Measurements from ENCODE around the gene SORCS2. TPM values are rescaled to one million over a fixed set of nuclear protein-coding genes. Genes with fewer than 3 reads are reported as not detected.

The SORCS2 gene
- polyA plus RNA-seq, 1 of the 3 experiments (the other 2 are of a cell fraction), result 1.6 TPM

DNA sequence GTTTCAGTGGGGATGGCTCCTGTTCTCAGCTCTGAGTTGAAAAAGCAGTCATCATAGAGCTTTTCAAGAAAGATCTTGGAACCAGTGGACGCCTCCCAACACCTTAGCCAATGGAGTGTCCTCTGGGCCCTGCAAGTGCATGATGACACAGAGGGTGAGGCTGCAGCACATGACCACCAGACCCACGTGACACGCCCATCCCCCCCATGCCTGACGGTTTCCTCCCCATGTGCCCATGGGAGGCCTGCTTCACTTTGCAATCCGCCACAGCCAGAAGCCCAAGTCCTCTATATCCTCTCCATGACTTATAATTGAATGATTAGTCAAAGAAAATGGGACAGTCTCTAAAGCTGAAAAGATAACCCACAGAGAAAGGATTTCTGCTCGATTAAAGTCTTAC, 560.3 kb downstream of the SORCS2 start (continued):
- TF ChIP-seq, protein P1, sequence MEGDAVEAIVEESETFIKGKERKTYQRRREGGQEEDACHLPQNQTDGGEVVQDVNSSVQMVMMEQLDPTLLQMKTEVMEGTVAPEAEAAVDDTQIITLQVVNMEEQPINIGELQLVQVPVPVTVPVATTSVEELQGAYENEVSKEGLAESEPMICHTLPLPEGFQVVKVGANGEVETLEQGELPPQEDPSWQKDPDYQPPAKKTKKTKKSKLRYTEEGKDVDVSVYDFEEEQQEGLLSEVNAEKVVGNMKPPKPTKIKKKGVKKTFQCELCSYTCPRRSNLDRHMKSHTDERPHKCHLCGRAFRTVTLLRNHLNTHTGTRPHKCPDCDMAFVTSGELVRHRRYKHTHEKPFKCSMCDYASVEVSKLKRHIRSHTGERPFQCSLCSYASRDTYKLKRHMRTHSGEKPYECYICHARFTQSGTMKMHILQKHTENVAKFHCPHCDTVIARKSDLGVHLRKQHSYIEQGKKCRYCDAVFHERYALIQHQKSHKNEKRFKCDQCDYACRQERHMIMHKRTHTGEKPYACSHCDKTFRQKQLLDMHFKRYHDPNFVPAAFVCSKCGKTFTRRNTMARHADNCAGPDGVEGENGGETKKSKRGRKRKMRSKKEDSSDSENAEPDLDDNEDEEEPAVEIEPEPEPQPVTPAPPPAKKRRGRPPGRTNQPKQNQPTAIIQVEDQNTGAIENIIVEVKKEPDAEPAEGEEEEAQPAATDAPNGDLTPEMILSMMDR (IDR thresholded peaks at IDR 0.05), result no peak
- no peak for TF ChIP-seq RFX5 (IDR thresholded peaks at IDR 0.05; ENCODE audit: low read length)

DNA sequence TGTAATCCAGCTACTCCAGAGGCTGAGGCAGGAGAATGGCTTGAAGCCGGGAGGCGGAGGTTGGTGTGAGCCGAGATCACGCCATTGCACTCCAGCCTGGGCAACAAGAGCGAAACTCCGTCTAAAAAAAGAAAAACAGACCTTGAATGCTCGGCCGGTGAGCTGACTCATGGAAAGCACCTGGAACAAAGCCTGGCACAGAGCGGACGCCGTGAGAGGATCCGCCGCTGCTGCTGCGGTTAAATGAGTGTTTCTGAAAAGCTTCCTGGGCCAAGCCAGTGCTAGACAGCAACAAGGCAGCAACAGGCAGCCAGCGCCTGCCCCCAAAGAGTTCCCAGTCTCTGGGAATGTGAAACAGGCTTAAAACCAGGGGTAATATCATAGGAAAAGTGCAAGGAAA, 560.9 kb downstream of the SORCS2 start:
- H3K9ac ChIP-seq, result no peak overlapping the region
- H3F3A ChIP-seq (replicated peaks; ENCODE audit: insufficient read depth), result peaks cover 19% of the 10 kb centered on the region
- no peak overlapping the region for H3K27ac ChIP-seq (ENCODE audit: low read depth in 2 of 2, low read length in 1 of 2)
- H2AFZ ChIP-seq (ENCODE audit: low read depth), result no peak overlapping the region
- no peaks in the 10 kb centered on the region for H3K79me2 ChIP-seq (ENCODE audit: insufficient read depth)
- no peaks in the 10 kb centered on the region for H3K9me2 ChIP-seq
- DNase-seq, result no peak
- no peak overlapping the region for H3K4me2 ChIP-seq
- H3K27me3 ChIP-seq (ENCODE audit: insufficient read depth), result no peaks in the 10 kb centered on the region
- no peaks in the 10 kb centered on the region; a peak in 1 of 4 replicates for H3K4me1 ChIP-seq (ENCODE audit: control insufficient read depth in 1 of 2, insufficient read depth in 2 of 2, low read depth in 1 of 2, low read length in 1 of 2)
- TF ChIP-seq FOXJ3 (CRISPR knock-in tag; IDR thresholded peaks at IDR 0.05) (no peak), RXRA (IDR thresholded peaks at IDR 0.05; ENCODE audit: borderline replicate concordance, low read depth) (no peak), MXI1 (IDR thresholded peaks at IDR 0.05; ENCODE audit: low read depth, low read length) (no peak), EP300 (IDR thresholded peaks at IDR 0.05; ENCODE audit: borderline replicate concordance in 1 of 2, low read depth in 1 of 2, low read length in 1 of 2) (no peak), SMC3 (IDR thresholded peaks at IDR 0.05; ENCODE audit: low read depth, low read length) (no peak)
- TF ChIP-seq, protein P2, sequence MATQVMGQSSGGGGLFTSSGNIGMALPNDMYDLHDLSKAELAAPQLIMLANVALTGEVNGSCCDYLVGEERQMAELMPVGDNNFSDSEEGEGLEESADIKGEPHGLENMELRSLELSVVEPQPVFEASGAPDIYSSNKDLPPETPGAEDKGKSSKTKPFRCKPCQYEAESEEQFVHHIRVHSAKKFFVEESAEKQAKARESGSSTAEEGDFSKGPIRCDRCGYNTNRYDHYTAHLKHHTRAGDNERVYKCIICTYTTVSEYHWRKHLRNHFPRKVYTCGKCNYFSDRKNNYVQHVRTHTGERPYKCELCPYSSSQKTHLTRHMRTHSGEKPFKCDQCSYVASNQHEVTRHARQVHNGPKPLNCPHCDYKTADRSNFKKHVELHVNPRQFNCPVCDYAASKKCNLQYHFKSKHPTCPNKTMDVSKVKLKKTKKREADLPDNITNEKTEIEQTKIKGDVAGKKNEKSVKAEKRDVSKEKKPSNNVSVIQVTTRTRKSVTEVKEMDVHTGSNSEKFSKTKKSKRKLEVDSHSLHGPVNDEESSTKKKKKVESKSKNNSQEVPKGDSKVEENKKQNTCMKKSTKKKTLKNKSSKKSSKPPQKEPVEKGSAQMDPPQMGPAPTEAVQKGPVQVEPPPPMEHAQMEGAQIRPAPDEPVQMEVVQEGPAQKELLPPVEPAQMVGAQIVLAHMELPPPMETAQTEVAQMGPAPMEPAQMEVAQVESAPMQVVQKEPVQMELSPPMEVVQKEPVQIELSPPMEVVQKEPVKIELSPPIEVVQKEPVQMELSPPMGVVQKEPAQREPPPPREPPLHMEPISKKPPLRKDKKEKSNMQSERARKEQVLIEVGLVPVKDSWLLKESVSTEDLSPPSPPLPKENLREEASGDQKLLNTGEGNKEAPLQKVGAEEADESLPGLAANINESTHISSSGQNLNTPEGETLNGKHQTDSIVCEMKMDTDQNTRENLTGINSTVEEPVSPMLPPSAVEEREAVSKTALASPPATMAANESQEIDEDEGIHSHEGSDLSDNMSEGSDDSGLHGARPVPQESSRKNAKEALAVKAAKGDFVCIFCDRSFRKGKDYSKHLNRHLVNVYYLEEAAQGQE (IDR thresholded peaks at IDR 0.05; ENCODE audit: low read depth, low read length), result no peak
- TF ChIP-seq, protein P3, sequence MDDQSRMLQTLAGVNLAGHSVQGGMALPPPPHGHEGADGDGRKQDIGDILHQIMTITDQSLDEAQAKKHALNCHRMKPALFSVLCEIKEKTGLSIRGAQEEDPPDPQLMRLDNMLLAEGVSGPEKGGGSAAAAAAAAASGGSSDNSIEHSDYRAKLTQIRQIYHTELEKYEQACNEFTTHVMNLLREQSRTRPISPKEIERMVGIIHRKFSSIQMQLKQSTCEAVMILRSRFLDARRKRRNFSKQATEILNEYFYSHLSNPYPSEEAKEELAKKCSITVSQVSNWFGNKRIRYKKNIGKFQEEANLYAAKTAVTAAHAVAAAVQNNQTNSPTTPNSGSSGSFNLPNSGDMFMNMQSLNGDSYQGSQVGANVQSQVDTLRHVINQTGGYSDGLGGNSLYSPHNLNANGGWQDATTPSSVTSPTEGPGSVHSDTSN (IDR thresholded peaks at IDR 0.05), result no peak
- ChIA-PET CTCF (interaction anchor here (1.0 to 2.0 kb wide), 2 partner anchors 9 to 235 kb away, joined by 3 to 10 read pairs; no protein-coding TSS in a partner anchor), POLR2A (no interaction called here)
- peaks cover 15 to 27% of the 10 kb centered on the region in 2 experiments for H3K36me3 ChIP-seq (replicated peaks in 1 of 2; ENCODE audit: control insufficient read depth in 1 of 2, insufficient read depth in 2 of 2, low read length in 1 of 2)
- WGBS (ENCODE audit: low lambda C conversion rate), result 97% methylated on average over 15 of the region's 15 CpGs
- H3K4me3 ChIP-seq (ENCODE audit: low read depth in 2 of 2, low read length in 1 of 2), result no peak overlapping the region
- H4K20me1 ChIP-seq (ENCODE audit: insufficient read depth), result peaks cover 16% of the 10 kb centered on the region
- no peaks in the 10 kb centered on the region for H3K9me3 ChIP-seq

Data from SK-N-SH (cell line).